WTC11 (cell line): ENCODE data around the gene MSI2. TPM values are rescaled to one million over a fixed set of nuclear protein-coding genes. Genes with fewer than 3 reads are reported as not detected.

Source experiments
- ATAC-seq: fragments of 200-7000 bp; cut with Tn5 transposase; 2 replicates; pipeline ENCODE4 v1.10.0; 2021; ENCODE audit warnings: mild to moderate bottlenecking, moderate library complexity
- CTCF ChIA-PET: fragments of 300-600 bp; sonication (Branson Sonifier 250); formaldehyde crosslinking; loops from one replicate; lab custom pipeline; 2021; ENCODE audit warnings: antibody characterized with exemption; lab: Charles Lee
- POLR2A ChIA-PET: fragments of 350-600 bp; sonication (Branson Sonifier 250); formaldehyde crosslinking; loops from one replicate; lab custom pipeline; 2021; ENCODE audit warnings: antibody characterized with exemption; lab: Charles Lee
- DNase-seq: peaks from one replicate; pipeline ENCODE4 v3.0.0; 2021; ENCODE audit warnings: low spot score
- H3K27ac Mint-ChIP-seq: 2 replicates; pipeline ENCODE4 v1.8.0; 2021; ENCODE audit warnings: mixed read lengths
- H3K27me3 Mint-ChIP-seq: 2 replicates; pipeline ENCODE4 v1.8.0; 2021; ENCODE audit warnings: low read depth, mild to moderate bottlenecking, moderate library complexity, mixed read lengths
- H3K36me3 Mint-ChIP-seq: 2 replicates; pipeline ENCODE4 v1.8.0; 2021; ENCODE audit warnings: mixed read lengths
- H3K4me1 Mint-ChIP-seq: 2 replicates; pipeline ENCODE4 v1.8.0; 2022; ENCODE audit warnings: mixed read lengths
- H3K4me3 Mint-ChIP-seq: 2 replicates; pipeline ENCODE4 v1.8.0; 2021; ENCODE audit warnings: mild to moderate bottlenecking, moderate library complexity, mixed read lengths
- H3K9me3 Mint-ChIP-seq: 2 replicates; pipeline ENCODE4 v1.8.0; 2021; ENCODE audit warnings: mixed read lengths
- GTF2I ChIP-seq: fragments of 250-450 bp; sonication (Bioruptor Pico); conservative IDR thresholded peaks from 2 replicates; pipeline ENCODE4 v1.4.0; 2021; ENCODE audit warnings: mild to moderate bottlenecking
- IRF1 ChIP-seq: sonication (generic); formaldehyde crosslinking; IDR thresholded peaks from 2 replicates; pipeline ENCODE4 v1.8.0; 2023; ENCODE audit warnings: missing genetic modification reagents
- NFE2L1 ChIP-seq: sonication (generic); formaldehyde crosslinking; IDR thresholded peaks from 2 replicates; pipeline ENCODE4 v1.8.1; 2023; ENCODE audit warnings: missing genetic modification reagents
- SMAD4 ChIP-seq: sonication (generic); formaldehyde crosslinking; IDR thresholded peaks from 2 replicates; pipeline ENCODE4 v1.8.0; 2022; ENCODE audit warnings: mild to moderate bottlenecking, missing genetic modification reagents
- USF1 ChIP-seq: sonication (generic); formaldehyde crosslinking; IDR thresholded peaks from 2 replicates; pipeline ENCODE4 v1.8.0; 2022; ENCODE audit warnings: mild to moderate bottlenecking, missing genetic modification reagents
- ZNF121 ChIP-seq: sonication (generic); formaldehyde crosslinking; IDR thresholded peaks from 2 replicates; pipeline ENCODE4 v1.8.0; 2023; ENCODE audit warnings: missing genetic modification reagents
- ZNF281 ChIP-seq: sonication (generic); formaldehyde crosslinking; IDR thresholded peaks from 2 replicates; pipeline ENCODE4 v1.8.0; 2023; ENCODE audit warnings: mild to moderate bottlenecking, missing genetic modification reagents
- total RNA-seq: library from RNA; stranded (reverse); gene quantifications from 3 replicates; pipeline ENCODE4 v1.2.3, GENCODE V29; 2021
- TF ChIP-seq, protein P1 (sequence below): sonication (generic); formaldehyde crosslinking; conservative IDR thresholded peaks from 2 replicates; pipeline ENCODE4 v1.8.1; 2022; ENCODE audit warnings: mild to moderate bottlenecking, missing genetic modification reagents

The MSI2 gene
- total RNA-seq, 1 experiment from 2014 or later = 82.1 TPM

DNA sequence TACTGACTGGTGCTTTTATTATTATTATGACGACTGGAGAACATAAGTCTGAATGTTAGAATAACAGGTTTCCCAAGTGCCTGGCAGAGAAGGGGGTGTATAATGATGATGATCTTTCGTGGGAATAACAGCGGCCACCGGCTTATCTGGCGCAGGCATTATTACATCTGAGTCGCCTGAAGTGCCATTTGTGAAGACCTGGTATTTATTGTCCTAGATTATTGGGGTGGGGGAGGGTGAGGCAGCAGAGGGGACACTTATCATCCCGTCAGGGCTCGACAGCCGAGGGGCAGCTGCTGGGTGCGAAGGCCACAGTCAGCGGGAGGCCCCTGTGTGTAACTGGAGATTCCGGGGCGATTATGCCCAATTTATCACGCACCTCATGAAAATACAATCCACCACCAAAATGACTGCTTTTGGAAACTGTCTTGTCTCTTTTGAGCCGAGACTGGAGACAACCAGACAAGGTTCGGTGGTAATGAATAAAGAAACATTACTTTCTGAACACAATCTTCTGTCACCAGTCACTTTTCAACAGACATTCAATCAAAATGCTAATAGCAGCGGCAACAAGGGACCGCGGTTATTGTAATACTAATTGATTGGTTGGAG lies 289.5 kb downstream of the MSI2 start (continued):
- no peak for TF ChIP-seq SMAD4 (CRISPR knock-in tag)
- no peak for TF ChIP-seq NFE2L1 (CRISPR knock-in tag)
- no peak for TF ChIP-seq ZNF121 (CRISPR knock-in tag)

- no peaks in the 10 kb centered on the region for H3K27me3 Mint-ChIP-seq
- peaks cover 98% of the 10 kb centered on the region for H3K4me1 Mint-ChIP-seq
- no peaks in the 10 kb centered on the region for H3K36me3 Mint-ChIP-seq
- DNase-seq = no peak
- POLR2A ChIA-PET = interaction anchor here (0.7 kb wide), 1 partner anchor 566 kb away, joined by 4 read pairs; no protein-coding TSS in a partner anchor
- TF ChIP-seq, protein P1, sequence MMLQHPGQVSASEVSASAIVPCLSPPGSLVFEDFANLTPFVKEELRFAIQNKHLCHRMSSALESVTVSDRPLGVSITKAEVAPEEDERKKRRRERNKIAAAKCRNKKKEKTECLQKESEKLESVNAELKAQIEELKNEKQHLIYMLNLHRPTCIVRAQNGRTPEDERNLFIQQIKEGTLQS (CRISPR knock-in tag) = no peak
- peak; percentile 27 for ATAC-seq
- no peaks in the 10 kb centered on the region for H3K9me3 Mint-ChIP-seq
- CTCF ChIA-PET = interaction anchor here (0.7 to 3.5 kb wide), 8 partner anchors 49 to 897 kb away, joined by 3 to 31 read pairs (median 4); no protein-coding TSS in a partner anchor
- H3K27ac Mint-ChIP-seq = peak overlapping the region; percentile 78
- H3K4me3 Mint-ChIP-seq = no peak overlapping the region; the same call in 1 of the 2 replicates
These were observed 292.4 kb downstream of the MSI2 start for GRCh38 chr17:57548421-57549410.

DNA sequence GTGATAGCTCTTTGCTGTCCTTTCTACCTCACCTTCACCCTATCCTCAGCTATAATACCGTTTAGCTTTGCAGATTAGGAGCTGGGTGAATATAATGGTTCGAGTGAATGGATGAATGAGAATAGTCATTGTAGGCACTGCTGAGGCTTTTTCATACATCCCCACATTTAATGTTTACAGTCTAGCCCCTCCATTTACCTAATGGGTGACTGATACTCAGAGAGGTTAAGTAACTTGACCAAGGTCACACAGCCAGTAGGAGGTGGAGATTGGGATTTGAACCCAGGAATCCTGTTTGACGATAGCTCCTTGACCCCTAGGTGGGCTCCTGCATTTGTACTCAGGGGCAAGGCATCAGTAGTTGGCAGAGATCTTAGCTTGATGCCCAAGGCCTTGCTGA lies 293.1 kb downstream of the MSI2 start:
- ATAC-seq (no peak), DNase-seq (no peak)
- ChIA-PET POLR2A (interaction anchor here (0.7 kb wide), 1 partner anchor 567 kb away, joined by 4 read pairs; no protein-coding TSS in a partner anchor), CTCF (interaction anchor here (0.6 to 3.5 kb wide), 10 partner anchors 8 to 896 kb away, joined by 3 to 31 read pairs (median 4); no protein-coding TSS in a partner anchor)
- peak overlapping the region; percentile 79 for H3K27ac Mint-ChIP-seq
- H3K9me3 Mint-ChIP-seq = no peaks in the 10 kb centered on the region
- H3K36me3 Mint-ChIP-seq = no peaks in the 10 kb centered on the region
- TF ChIP-seq GTF2I (CRISPR knock-in tag) (peak; percentile 42; the same call in 1 of the 2 replicates), ZNF281 (CRISPR knock-in tag) (no peak)
- H3K4me1 Mint-ChIP-seq = peaks cover 98% of the 10 kb centered on the region
- H3K27me3 Mint-ChIP-seq = no peaks in the 10 kb centered on the region
- H3K4me3 Mint-ChIP-seq = no peak overlapping the region

DNA sequence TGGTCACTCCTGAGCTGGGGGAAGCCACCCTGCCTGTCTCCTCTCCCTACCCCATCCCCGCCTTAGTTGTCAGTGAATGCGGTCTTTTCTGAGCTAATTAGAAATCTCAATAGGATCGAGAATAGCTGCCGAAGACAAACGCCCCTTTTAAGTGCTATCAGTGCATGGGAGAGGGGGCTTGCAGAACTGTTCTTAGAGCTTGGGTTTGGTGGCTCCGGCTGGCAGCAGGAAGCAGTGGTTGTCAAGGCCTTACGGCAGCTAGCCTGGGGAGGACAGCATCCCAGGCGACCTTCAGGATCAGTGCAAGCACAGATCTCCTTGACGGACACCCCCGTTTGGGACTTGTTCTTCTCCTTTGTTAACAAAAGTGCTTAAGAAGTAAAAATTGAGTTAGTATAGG lies 293.7 kb downstream of the MSI2 start:
- H3K27me3 Mint-ChIP-seq = no peaks in the 10 kb centered on the region
- H3K27ac Mint-ChIP-seq = peak overlapping the region; percentile 47; the same call in 1 of the 2 replicates
- CTCF ChIA-PET = interaction anchor here (0.6 to 3.5 kb wide), 9 partner anchors 9 to 307 kb away, joined by 3 to 31 read pairs (median 4); no protein-coding TSS in a partner anchor
- H3K4me3 Mint-ChIP-seq = no peak overlapping the region
- H3K36me3 Mint-ChIP-seq = no peaks in the 10 kb centered on the region
- H3K4me1 Mint-ChIP-seq = peaks cover 98% of the 10 kb centered on the region
- POLR2A ChIA-PET = no interaction called here
- DNase-seq = no peak
- no peak; the same call in 1 of the 2 replicates for ATAC-seq
- TF ChIP-seq IRF1 (CRISPR knock-in tag) (0 out of 2 replicates have a peak, but pooled peaks have one; percentile 38), USF1 (CRISPR knock-in tag) (no peak)
- no peaks in the 10 kb centered on the region for H3K9me3 Mint-ChIP-seq
